HFFc6 (cell line): Measurements from ENCODE around the gene ABCA5. TPM values are rescaled to one million over a fixed set of nuclear protein-coding genes. Genes with fewer than 3 reads are reported as not detected.
A peak's percentile ranks its signal among the peaks of the same experiment; 100 is the strongest.

Source experiments
- DNase-seq: peaks from one replicate; pipeline ENCODE4 v3.0.0-alpha.2; 2018
- H3K27ac Mint-ChIP-seq: 2 replicates; pipeline ENCODE4 v1.8.0; 2020; ENCODE audit warnings: mild to moderate bottlenecking, mixed read lengths
- H3K27me3 Mint-ChIP-seq: 2 replicates; pipeline ENCODE4 v1.8.0; 2021; ENCODE audit warnings: mild to moderate bottlenecking, moderate library complexity, mixed read lengths; ENCODE audit not compliant: insufficient read depth
- H3K36me3 Mint-ChIP-seq: 2 replicates; pipeline ENCODE4 v1.8.0; 2021; ENCODE audit warnings: low read depth, mixed read lengths
- H3K4me1 Mint-ChIP-seq: 2 replicates; pipeline ENCODE4 v1.8.0; 2020; ENCODE audit warnings: low read depth, mixed read lengths
- H3K4me3 Mint-ChIP-seq: 2 replicates; pipeline ENCODE4 v1.8.0; 2020; ENCODE audit warnings: mild to moderate bottlenecking, moderate library complexity, mixed read lengths
- H3K9me3 Mint-ChIP-seq: 2 replicates; pipeline ENCODE4 v1.8.0; 2020; ENCODE audit warnings: mild to moderate bottlenecking, mixed read lengths
- total RNA-seq, 6 experiments: library from RNA; stranded (reverse); fragmentation: NEBNext Ultra II Directional; extraction: Animal tissue kit (Norgen Biotek cat#: 25700); gene quantifications; 2 replicates in 1 of 6; 3 replicates in 5 of 6; pipeline ENCODE4 v1.2.3, GENCODE V29; 2021
- TF ChIP-seq, protein P1 (sequence below): fragments of 200-600 bp; sonication (generic); IDR thresholded peaks from 2 replicates; pipeline ENCODE4 v1.5.0; 2021; ENCODE audit warnings: antibody characterized with exemption, mild to moderate bottlenecking

Gene ABCA5
- total RNA-seq, 6 experiments from 2014 or later = 4.7 to 8.5 (median 5.3) TPM

DNA sequence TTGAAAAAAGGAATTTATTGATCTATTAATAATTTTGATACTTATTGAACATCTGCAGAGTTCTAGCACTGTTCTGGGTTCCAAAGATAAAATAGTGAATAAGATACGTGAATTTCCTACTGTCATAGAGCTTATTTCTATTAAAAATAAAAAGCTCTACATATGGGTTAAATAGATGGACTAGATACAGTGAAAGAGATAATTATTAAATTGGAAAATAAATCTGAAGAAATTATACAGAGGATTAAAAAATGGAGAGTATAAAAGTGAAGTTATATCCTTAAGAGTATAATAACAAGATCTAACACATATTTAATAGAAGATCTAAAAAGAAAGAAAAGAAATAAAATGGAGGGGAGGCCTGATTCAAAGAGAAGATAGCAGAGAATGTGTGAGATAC, 10.1 kb upstream of the ABCA5 start:
- H3K4me1 Mint-ChIP-seq = no peaks in the 10 kb centered on the region
- H3K27ac Mint-ChIP-seq = no peak overlapping the region
- no peaks in the 10 kb centered on the region for H3K27me3 Mint-ChIP-seq
- no peaks in the 10 kb centered on the region for H3K36me3 Mint-ChIP-seq
- TF ChIP-seq, protein P1, sequence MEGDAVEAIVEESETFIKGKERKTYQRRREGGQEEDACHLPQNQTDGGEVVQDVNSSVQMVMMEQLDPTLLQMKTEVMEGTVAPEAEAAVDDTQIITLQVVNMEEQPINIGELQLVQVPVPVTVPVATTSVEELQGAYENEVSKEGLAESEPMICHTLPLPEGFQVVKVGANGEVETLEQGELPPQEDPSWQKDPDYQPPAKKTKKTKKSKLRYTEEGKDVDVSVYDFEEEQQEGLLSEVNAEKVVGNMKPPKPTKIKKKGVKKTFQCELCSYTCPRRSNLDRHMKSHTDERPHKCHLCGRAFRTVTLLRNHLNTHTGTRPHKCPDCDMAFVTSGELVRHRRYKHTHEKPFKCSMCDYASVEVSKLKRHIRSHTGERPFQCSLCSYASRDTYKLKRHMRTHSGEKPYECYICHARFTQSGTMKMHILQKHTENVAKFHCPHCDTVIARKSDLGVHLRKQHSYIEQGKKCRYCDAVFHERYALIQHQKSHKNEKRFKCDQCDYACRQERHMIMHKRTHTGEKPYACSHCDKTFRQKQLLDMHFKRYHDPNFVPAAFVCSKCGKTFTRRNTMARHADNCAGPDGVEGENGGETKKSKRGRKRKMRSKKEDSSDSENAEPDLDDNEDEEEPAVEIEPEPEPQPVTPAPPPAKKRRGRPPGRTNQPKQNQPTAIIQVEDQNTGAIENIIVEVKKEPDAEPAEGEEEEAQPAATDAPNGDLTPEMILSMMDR = no peak
- DNase-seq = no peak
- H3K9me3 Mint-ChIP-seq = no peaks in the 10 kb centered on the region
- H3K4me3 Mint-ChIP-seq = no peak overlapping the region

GRCh38 chr17:69336580-69336979, 9.6 kb upstream of the ABCA5 start:
- Mint-ChIP-seq H3K36me3 (no peaks in the 10 kb centered on the region), H3K27ac (no peak overlapping the region), H3K4me1 (no peaks in the 10 kb centered on the region), H3K9me3 (no peaks in the 10 kb centered on the region), H3K4me3 (no peak overlapping the region), H3K27me3 (no peaks in the 10 kb centered on the region)
- no peak for DNase-seq
- TF ChIP-seq, protein P1 = no peak

GRCh38 chr17:69335058-69335457, 8.1 kb upstream of the ABCA5 start:
- H3K27ac Mint-ChIP-seq = no peak overlapping the region
- TF ChIP-seq, protein P1 = peak; percentile 66
- H3K27me3 Mint-ChIP-seq = peaks cover 3% of the 10 kb centered on the region; the same call in 1 of the 2 replicates
- no peaks in the 10 kb centered on the region for H3K9me3 Mint-ChIP-seq
- no peaks in the 10 kb centered on the region for H3K4me1 Mint-ChIP-seq
- H3K4me3 Mint-ChIP-seq = no peak overlapping the region
- DNase-seq = peak; percentile 8
- H3K36me3 Mint-ChIP-seq = no peaks in the 10 kb centered on the region

GRCh38 chr17:69333561-69333960, 6.6 kb upstream of the ABCA5 start:
- H3K36me3 Mint-ChIP-seq = no peaks in the 10 kb centered on the region
- no peaks in the 10 kb centered on the region for H3K9me3 Mint-ChIP-seq
- DNase-seq = no peak
- H3K4me3 Mint-ChIP-seq = no peak overlapping the region
- no peak overlapping the region for H3K27ac Mint-ChIP-seq
- TF ChIP-seq, protein P1 = no peak
- H3K27me3 Mint-ChIP-seq = peaks cover 5% of the 10 kb centered on the region; the same call in 1 of the 2 replicates
- no peaks in the 10 kb centered on the region for H3K4me1 Mint-ChIP-seq

DNA sequence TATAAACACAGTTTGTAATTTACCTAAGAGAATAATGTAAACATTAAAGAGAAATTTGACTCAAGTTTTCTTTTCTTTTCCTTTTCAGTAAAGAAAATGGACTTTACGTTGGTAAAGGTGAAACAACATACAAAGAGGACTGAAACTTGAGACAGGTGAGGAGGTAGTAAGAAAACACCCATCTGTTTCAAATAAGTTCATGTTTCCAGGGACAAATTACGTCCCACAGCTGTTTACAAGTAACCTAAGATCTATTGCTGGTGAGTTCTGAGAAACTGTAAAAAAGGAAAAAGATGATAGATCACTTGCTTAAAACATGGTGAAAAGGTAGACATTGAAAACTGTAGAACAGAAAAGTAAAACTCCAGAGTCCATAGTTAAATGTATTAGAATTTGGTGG, 4.8 kb upstream of the ABCA5 start:
- no peaks in the 10 kb centered on the region for H3K36me3 Mint-ChIP-seq
- no peak for DNase-seq
- TF ChIP-seq, protein P1 = no peak
- no peaks in the 10 kb centered on the region for H3K9me3 Mint-ChIP-seq
- no peak overlapping the region for H3K27ac Mint-ChIP-seq
- no peak overlapping the region for H3K4me3 Mint-ChIP-seq
- H3K27me3 Mint-ChIP-seq = peaks cover 8% of the 10 kb centered on the region
- peaks cover 10% of the 10 kb centered on the region for H3K4me1 Mint-ChIP-seq
